Peyer's patch (tissue), 4 donors: ENCODE data around the gene TRAK1.

Source experiments
- POLR2A ChIP-seq, 2 donors: fragments of 450-650 bp; IDR thresholded peaks; one replicate each; pipeline ENCODE4 v1.5.1; 2017; ENCODE audit warnings: antibody characterized with exemption in 2 of 2, mild to moderate bottlenecking in 2 of 2, moderate library complexity in 2 of 2
- TF ChIP-seq, protein P1 (sequence below), 6 experiments: fragments of 450-650 bp in 4 of 6; fragments of 200-600 bp in 2 of 6; sonication (generic) in 1 of 6; IDR thresholded peaks; one replicate each; pipeline ENCODE4 v1.5.1; 2017 to 2019; ENCODE audit warnings: antibody characterized with exemption in 6 of 6, mild to moderate bottlenecking in 3 of 6, moderate library complexity in 1 of 6

DNA sequence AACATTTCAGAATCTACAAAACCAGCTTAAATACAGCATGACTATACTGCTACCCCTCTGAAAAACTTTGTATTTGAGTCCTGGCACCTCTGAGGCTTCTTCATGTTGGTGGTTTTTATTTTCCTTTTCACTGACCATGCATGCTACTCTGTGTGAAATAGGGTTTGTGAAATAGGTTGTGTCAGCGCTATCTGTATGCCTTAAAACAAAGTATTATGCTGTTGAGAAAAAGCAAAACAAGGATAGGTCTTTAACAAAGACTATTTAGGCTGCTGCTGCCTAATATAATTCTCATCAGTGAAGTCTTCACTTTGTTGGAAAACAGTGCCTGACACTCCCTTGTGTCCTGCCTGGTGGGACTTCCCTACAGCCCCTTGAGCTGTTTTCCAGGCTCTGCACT lies 28.7 kb upstream of the TRAK1 start:
- TF ChIP-seq, protein P1, sequence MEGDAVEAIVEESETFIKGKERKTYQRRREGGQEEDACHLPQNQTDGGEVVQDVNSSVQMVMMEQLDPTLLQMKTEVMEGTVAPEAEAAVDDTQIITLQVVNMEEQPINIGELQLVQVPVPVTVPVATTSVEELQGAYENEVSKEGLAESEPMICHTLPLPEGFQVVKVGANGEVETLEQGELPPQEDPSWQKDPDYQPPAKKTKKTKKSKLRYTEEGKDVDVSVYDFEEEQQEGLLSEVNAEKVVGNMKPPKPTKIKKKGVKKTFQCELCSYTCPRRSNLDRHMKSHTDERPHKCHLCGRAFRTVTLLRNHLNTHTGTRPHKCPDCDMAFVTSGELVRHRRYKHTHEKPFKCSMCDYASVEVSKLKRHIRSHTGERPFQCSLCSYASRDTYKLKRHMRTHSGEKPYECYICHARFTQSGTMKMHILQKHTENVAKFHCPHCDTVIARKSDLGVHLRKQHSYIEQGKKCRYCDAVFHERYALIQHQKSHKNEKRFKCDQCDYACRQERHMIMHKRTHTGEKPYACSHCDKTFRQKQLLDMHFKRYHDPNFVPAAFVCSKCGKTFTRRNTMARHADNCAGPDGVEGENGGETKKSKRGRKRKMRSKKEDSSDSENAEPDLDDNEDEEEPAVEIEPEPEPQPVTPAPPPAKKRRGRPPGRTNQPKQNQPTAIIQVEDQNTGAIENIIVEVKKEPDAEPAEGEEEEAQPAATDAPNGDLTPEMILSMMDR (IDR thresholded peaks at IDR 0.05) = no peak
- no peak for TF ChIP-seq POLR2A (IDR thresholded peaks at IDR 0.05)
